ELF-1 (cell line): ENCODE measurements around the gene SNAP91.
"Not testable (repeated sequence)": the region's sequence is repeated elsewhere in the genome, so short reads cannot be mapped to it uniquely, and the experiment has no call there.

Source experiments
- DNase-seq: peaks from one replicate; pipeline ENCODE4 v3.0.0-alpha.2; 2016; ENCODE audit warnings: low read depth, low spot score

Gene SNAP91

GRCh38 chr6:83633149-83633548 lies 75.8 kb downstream of the SNAP91 start:
- DNase-seq, result peak; percentile 27

GRCh38 chr6:83629908-83630307 lies 79.0 kb downstream of the SNAP91 start:
- DNase-seq, result not testable (repeated sequence)

- DNase-seq, result peak; percentile 16
Observed at GRCh38 chr6:83615025-83615999, 93.6 kb downstream of the SNAP91 start.

- no peak for DNase-seq
Observed at GRCh38 chr6:83613378-83613777, 95.5 kb downstream of the SNAP91 start.

GRCh38 chr6:83609248-83609647 lies 99.7 kb downstream of the SNAP91 start:
- DNase-seq, result no peak

GRCh38 chr6:83605517-83605916 lies 103.4 kb downstream of the SNAP91 start:
- no peak for DNase-seq

- no peak for DNase-seq
Observed at GRCh38 chr6:83603551-83603950, 105.3 kb downstream of the SNAP91 start.

- DNase-seq, result no peak
Observed at GRCh38 chr6:83601119-83601518, 107.8 kb downstream of the SNAP91 start.

GRCh38 chr6:83600459-83600858 lies 108.4 kb downstream of the SNAP91 start:
- no peak for DNase-seq

- no peak for DNase-seq
Observed at GRCh38 chr6:83597511-83597910, 111.4 kb downstream of the SNAP91 start.

- DNase-seq, result no peak
Observed at GRCh38 chr6:83597051-83597450, 111.8 kb downstream of the SNAP91 start.

- DNase-seq, result no peak
Observed at GRCh38 chr6:83594941-83595340, 114.0 kb downstream of the SNAP91 start.

GRCh38 chr6:83593395-83593785 lies 115.5 kb downstream of the SNAP91 start:
- DNase-seq, result no peak

- DNase-seq, result peak; percentile 19
Observed at GRCh38 chr6:83592770-83593394, 116.0 kb downstream of the SNAP91 start.

GRCh38 chr6:83590416-83590815 lies 118.5 kb downstream of the SNAP91 start:
- no peak for DNase-seq

- no peak for DNase-seq
Observed at GRCh38 chr6:83589076-83589475, 119.8 kb downstream of the SNAP91 start.

- no peak for DNase-seq
Observed at GRCh38 chr6:83578057-83578456, 130.8 kb downstream of the SNAP91 start.

- DNase-seq, result no peak
Observed at GRCh38 chr6:83574783-83575182, 134.1 kb downstream of the SNAP91 start.

GRCh38 chr6:83571663-83572185 lies 137.2 kb downstream of the SNAP91 start:
- DNase-seq, result not testable (repeated sequence)

GRCh38 chr6:83558975-83559374 lies 149.9 kb downstream of the SNAP91 start:
- DNase-seq, result peak; percentile 41

GRCh38 chr6:83556871-83557270 lies 152.0 kb downstream of the SNAP91 start:
- no peak for DNase-seq

GRCh38 chr6:83551748-83552147 lies 157.2 kb downstream of the SNAP91 start:
- DNase-seq, result not testable (repeated sequence)

- DNase-seq, result not testable (repeated sequence)
Observed at GRCh38 chr6:83550482-83550881, 158.4 kb downstream of the SNAP91 start.
